Testis (tissue), 3 donors: Measurements from ENCODE around the gene URB1. TPM values are rescaled to one million over a fixed set of nuclear protein-coding genes. Genes with fewer than 3 reads are reported as not detected.

ENCODE experiments used
- DNase-seq: peaks from one replicate; pipeline ENCODE4 v3.0.0-alpha.2; 2019
- H3K27ac ChIP-seq, 2 donors: fragments of 200-600 bp; sonication (generic); one replicate each; pipeline ENCODE4 v1.5.1; 2019
- H3K27me3 ChIP-seq: fragments of 200-600 bp; sonication (generic); one replicate; pipeline ENCODE4 v1.5.1; 2019
- H3K36me3 ChIP-seq: fragments of 200-600 bp; sonication (generic); one replicate; pipeline ENCODE4 v1.5.1; 2017; ENCODE audit warnings: low read depth; ENCODE audit errors: missing control alignments
- H3K4me1 ChIP-seq: fragments of 200-600 bp; sonication (generic); one replicate; pipeline ENCODE4 v1.5.1; 2019
- H3K4me3 ChIP-seq, 2 donors: fragments of 200-600 bp; sonication (generic); one replicate each; pipeline ENCODE4 v1.5.1; 2017 to 2019
- H3K9me3 ChIP-seq: fragments of 200-600 bp; sonication (generic); one replicate; pipeline ENCODE4 v1.5.1; 2017
- POLR2A ChIP-seq: fragments of 450-650 bp; IDR thresholded peaks from one replicate; pipeline ENCODE4 v1.6.1; 2017; ENCODE audit warnings: antibody characterized with exemption, mild to moderate bottlenecking, moderate library complexity
- WGBS, 2 donors: methylation state at CpG; one replicate each; pipeline ENCODE4 v1.1.5; 2018; 5-methylcytosine and 5-hydroxymethylcytosine counted together
- intact Hi-C: fragments of 100-400 bp; cut with DNase I; formaldehyde crosslinking; loops from one replicate; pipeline ENCODE4 v1.15.1; 2023; ENCODE audit warnings: low total_unique reads
- polyA plus RNA-seq: library from polyadenylated mRNA; stranded (reverse); fragments of 350-450 nt; fragmentation: Illumina TruSeq; extraction: RNeasy Lipid Tissue Mini Kit (QIAGEN cat#74804); gene quantifications from one replicate; pipeline ENCODE4 v1.2.3, GENCODE V29; 2014; ENCODE audit warnings: low read depth, low replicate concordance; ENCODE audit not compliant: insufficient read depth
- small RNA-seq, 2 donors: library from RNA; depleted of rRNA; stranded (forward); fragments of <200 nt; gene quantifications; one replicate each; pipeline ENCODE3, GENCODE V24; 2016
- total RNA-seq, 2 donors: library from RNA; depleted of rRNA; stranded (reverse); fragments of >200 nt; gene quantifications; one replicate each; pipeline ENCODE4 v1.2.3, GENCODE V29; 2016
- TF ChIP-seq, protein P1 (sequence below), 3 experiments: fragments of 450-650 bp in 2 of 3; fragments of 200-600 bp in 1 of 3; sonication (generic) in 1 of 3; IDR thresholded peaks; one replicate each; pipeline ENCODE4 v1.5.1; 2016 to 2019; ENCODE audit warnings: antibody characterized with exemption in 3 of 3, mild to moderate bottlenecking in 2 of 3, moderate library complexity in 1 of 3

The URB1 gene
- total and polyA plus RNA-seq, 3 donors from 2014 or later = 16.6 to 41.4 (median 38.8) TPM

DNA sequence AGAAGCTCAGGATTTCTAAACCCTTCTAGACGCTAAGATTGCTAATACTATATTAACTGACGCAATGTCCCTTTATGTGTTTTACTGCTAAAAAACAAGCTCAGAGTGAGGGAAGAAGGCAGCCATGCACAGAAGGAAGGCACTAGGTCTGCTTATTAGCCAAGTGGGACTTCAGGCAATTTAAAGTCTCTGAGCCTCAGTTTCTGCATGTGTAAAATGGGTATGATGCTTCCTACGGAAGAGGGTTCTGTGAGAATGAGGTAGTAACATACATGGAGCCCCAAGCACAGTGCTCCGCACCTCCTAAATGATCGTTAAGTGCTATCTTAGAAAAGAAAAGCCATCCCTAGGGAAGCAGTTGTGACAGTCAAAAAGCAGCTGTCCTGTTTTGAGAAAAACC, 130.9 kb downstream of the URB1 start:
- intact Hi-C loops = loop anchor here (10.0 kb wide), 1 partner anchor 487 kb away; no protein-coding TSS in a partner anchor
- H3K9me3 ChIP-seq = no peaks in the 10 kb centered on the region
- WGBS, 2 donors = 83 to 91% methylated on average over 5 of the region's 5 CpGs

More for the DNA sequence above, 130.9 kb downstream of the URB1 start:
- Histone ChIP-seq H3K27ac (no peak overlapping the region), H3K36me3 (no peaks in the 10 kb centered on the region), H3K4me3 (no peak overlapping the region), H3K4me1 (no peaks in the 10 kb centered on the region), H3K27me3 (no peaks in the 10 kb centered on the region)
- DNase-seq = no peak
- TF ChIP-seq POLR2A = no peak
- TF ChIP-seq, protein P1, sequence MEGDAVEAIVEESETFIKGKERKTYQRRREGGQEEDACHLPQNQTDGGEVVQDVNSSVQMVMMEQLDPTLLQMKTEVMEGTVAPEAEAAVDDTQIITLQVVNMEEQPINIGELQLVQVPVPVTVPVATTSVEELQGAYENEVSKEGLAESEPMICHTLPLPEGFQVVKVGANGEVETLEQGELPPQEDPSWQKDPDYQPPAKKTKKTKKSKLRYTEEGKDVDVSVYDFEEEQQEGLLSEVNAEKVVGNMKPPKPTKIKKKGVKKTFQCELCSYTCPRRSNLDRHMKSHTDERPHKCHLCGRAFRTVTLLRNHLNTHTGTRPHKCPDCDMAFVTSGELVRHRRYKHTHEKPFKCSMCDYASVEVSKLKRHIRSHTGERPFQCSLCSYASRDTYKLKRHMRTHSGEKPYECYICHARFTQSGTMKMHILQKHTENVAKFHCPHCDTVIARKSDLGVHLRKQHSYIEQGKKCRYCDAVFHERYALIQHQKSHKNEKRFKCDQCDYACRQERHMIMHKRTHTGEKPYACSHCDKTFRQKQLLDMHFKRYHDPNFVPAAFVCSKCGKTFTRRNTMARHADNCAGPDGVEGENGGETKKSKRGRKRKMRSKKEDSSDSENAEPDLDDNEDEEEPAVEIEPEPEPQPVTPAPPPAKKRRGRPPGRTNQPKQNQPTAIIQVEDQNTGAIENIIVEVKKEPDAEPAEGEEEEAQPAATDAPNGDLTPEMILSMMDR (IDR thresholded peaks at IDR 0.05) = no peak

Small RNA genes within 50 kb of the gene (small RNA-seq; reads per million reads assigned to genes)
- gene SNORA80A = 388 to 535 reads per million in 2 donors

Other genes with a start within 250 kb of the URB1 start
- gene MIS18A, start 114.0 kb downstream of the URB1 start, total RNA-seq = 10 to 100 TPM; 27.8 to 32.6 TPM
- 34.4 TPM for gene MIS18A, start 114.0 kb downstream of the URB1 start, polyA plus RNA-seq
- gene MRAP, start 94.2 kb downstream of the URB1 start, total RNA-seq = 1 to 10 TPM; 1.4 to 2.2 TPM
- 4.0 TPM for gene MRAP, start 94.2 kb downstream of the URB1 start, polyA plus RNA-seq
- gene EVA1C, start 19.7 kb upstream of the URB1 start, total RNA-seq = 10 to 100 TPM; 28.4 to 44.2 TPM
- 47.0 TPM for gene EVA1C, start 19.7 kb upstream of the URB1 start, polyA plus RNA-seq
- 100 to 1,000 TPM in 1 of 2 donors, 10 to 100 TPM in 1; 81.3 to 107 TPM for gene TCP10L, start 192.5 kb upstream of the URB1 start, total RNA-seq
- 350 TPM for gene TCP10L, start 192.5 kb upstream of the URB1 start, polyA plus RNA-seq
- 10 to 100 TPM; 55.6 to 60.2 TPM for gene CFAP298, start 219.4 kb upstream of the URB1 start, total RNA-seq
- gene CFAP298, start 219.4 kb upstream of the URB1 start, polyA plus RNA-seq = 114 TPM